HG03280 (cell line): Measurements from ENCODE around the gene MRTFA.

ENCODE experiments used
- ATAC-seq: cut with Tn5 transposase; IDR thresholded peaks from one replicate; pipeline ENCODE4 v1.9.1; 2021; ENCODE audit warnings: mild to moderate bottlenecking, moderate library complexity; ENCODE audit not compliant: unreplicated experiment

MRTFA gene

GRCh38 chr22:40473703-40474102 is 162.8 kb downstream of the MRTFA start:
- no peak for ATAC-seq

- ATAC-seq = no peak
These were observed 163.9 kb downstream of the MRTFA start for GRCh38 chr22:40472579-40472978.

- no peak for ATAC-seq
These were observed 164.5 kb downstream of the MRTFA start for GRCh38 chr22:40472051-40472450.

DNA sequence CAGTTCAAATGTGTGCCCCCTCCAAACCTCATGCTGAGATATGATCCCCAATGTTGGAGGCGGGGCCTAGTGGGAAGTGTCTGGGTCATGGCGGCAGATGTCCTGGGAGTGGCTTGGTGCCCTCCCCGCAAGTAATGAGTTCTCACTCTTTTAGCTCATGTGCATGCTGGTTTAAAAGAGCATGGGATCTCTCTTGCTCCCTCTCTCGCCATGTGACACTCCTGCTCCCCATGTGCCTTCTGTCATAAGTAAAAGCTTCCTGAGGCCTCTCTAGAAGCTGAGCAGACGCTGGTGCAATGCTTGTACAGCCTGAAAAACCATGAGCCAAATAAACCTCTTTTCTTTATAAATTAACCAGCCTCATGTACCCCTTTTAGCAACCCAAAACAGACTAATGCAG is 167.3 kb downstream of the MRTFA start:
- ATAC-seq = no peak

GRCh38 chr22:40468616-40469015 is 167.9 kb downstream of the MRTFA start:
- ATAC-seq = no peak

DNA sequence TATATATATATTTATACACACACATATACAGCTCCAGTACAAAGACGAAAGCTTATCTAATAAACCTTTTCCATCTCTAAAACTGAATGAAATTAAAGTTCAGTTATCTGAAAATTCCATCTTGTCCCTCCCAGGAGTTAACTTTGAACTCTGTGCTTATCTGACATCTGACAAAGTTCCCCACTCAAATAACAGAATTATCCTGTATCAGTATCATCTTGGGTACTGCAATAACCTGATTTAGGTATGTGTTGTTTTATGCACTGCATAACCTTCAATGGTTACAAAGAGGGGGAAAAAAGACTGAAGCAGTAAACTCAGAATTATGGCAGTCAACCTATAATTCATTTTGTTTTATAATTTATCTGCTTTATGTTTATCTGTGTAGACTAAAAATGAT is 169.5 kb downstream of the MRTFA start:
- ATAC-seq = no peak

- ATAC-seq = no peak
These were observed 172.8 kb downstream of the MRTFA start for GRCh38 chr22:40463683-40464082.

DNA sequence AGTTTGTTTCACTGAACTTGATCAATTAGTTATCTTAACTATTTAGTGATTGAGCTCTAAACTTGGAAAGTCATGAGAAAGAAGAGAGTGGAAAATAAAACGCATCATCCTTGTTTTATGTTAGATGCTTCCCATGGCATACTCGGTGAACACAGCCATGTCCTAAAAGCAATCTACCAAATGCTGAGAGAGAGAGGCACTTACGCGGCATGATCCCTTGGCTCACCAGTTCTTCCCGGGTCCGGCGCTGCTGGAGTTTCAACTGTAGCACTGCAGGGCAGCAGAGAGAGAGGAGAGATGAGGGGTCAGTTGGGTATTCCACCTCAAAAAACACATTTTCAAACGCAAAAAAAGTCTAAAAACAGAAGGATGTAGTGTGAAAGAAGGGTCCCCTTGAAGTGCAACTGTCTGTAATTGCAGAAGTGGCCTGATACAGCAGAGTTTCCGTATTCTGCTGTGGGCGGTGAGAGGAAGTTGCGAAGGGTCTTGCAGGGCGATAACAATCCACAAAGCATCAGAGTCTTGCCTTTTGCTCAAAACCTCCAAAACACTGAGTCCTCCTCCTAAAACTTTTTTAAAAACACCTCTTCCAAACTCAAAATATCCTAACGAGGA is 173.4 kb downstream of the MRTFA start:
- ATAC-seq = no peak

- ATAC-seq = no peak
These were observed 174.1 kb downstream of the MRTFA start for GRCh38 chr22:40462195-40462984.

DNA sequence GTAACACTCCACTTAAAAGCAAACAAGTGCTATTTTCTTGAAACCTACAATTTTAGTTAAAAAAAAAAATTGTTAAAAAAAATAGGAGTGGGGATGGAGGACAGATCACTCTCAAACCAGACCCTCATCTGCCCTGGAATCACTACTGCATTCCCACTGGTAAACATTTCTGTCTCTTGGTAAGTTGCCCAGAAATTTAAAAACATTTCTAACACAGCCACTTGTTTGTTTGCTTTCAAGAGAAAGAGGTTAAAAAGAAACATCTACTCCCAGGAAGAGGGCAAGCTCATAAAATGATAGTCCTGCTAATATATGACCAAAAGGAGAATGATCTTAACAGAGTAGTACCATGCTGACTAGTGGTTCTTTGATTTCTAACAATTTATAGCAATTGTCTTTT is 182.8 kb downstream of the MRTFA start:
- no peak for ATAC-seq

- ATAC-seq = no peak
These were observed 183.6 kb downstream of the MRTFA start for GRCh38 chr22:40452730-40453487.

- ATAC-seq = no peak
These were observed 185.3 kb downstream of the MRTFA start for GRCh38 chr22:40451210-40451609.

- ATAC-seq = no peak
These were observed 185.9 kb downstream of the MRTFA start for GRCh38 chr22:40450616-40451015.

- ATAC-seq = no peak
These were observed 186.9 kb downstream of the MRTFA start for GRCh38 chr22:40449676-40450035.

GRCh38 chr22:40446203-40446602 is 190.3 kb downstream of the MRTFA start:
- ATAC-seq = no peak

GRCh38 chr22:40444178-40444831 is 192.2 kb downstream of the MRTFA start:
- no peak for ATAC-seq

GRCh38 chr22:40443732-40444131 is 192.8 kb downstream of the MRTFA start:
- ATAC-seq = no peak

- no peak for ATAC-seq
These were observed 194.6 kb downstream of the MRTFA start for GRCh38 chr22:40441761-40442390.

DNA sequence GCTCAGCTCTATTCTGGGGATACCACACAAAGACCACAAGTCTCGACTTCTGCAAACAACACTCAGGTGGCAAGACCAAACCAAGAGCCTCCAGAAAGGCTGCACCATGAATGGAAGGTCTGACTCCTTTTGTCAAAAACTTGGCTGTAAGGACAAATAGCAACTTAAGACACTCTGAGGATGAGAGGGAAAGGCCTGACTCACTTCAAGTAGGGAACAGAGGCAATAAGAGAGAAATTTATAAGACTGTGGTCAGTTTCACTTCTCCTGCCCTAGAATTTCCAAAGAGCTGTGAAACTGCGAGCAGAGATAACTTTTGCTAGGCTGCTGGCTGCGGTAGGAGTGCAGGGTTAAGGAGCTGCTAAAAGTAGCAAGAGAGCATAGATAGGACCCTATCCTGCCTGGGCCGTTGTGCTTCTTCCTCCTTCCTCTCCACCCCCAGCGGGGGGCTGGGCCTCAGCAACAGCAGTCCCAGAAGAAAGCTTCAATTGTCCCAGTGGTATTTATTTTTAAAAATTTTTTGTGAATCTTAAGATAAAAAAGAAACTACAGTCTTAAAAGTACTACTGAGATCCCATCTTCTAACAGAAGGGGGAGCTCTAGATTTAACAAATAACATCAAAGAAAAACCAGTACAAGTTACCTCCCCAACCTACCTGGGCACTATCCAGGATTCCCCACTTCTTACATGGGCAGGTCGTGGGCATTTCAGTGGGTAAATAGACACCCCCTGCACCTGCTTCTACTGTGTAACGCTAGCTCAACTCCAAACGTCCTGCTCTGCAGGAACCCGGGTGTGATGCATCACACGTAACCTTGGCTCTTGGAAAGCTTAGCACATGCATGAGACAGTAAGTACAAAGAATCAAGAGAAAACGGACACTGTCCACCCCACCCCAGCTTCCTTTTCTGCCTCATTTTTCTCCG is 199.8 kb downstream of the MRTFA start:
- peak; percentile 62 for ATAC-seq

DNA sequence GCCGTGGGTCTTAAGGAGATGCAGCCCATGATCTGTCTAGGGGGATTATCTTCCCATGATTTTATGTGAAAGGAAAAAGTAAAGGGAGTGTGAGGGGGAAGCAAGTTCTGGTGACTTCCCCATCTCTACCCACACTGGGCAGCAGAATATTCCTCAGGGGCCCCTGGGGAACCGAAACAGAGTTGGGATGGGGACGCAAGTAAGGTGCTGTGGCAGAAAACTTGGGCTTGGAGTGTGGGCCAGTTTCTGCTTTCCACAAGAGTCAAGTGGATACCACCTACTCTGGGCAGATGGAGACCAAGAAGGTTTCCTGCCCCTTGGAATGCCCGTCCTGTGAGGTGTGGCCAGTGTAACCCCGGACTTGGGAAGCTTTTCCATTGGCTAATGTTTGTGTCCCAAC is 201.8 kb downstream of the MRTFA start:
- no peak for ATAC-seq
